Neural crest cell (in vitro differentiated cells): ENCODE data around the gene BACE2. TPM values are rescaled to one million over a fixed set of nuclear protein-coding genes. Genes with fewer than 3 reads are reported as not detected.

ENCODE experiments used
- DNase-seq: peaks from one replicate; pipeline ENCODE4 v3.0.0; 2021; ENCODE audit warnings: low read depth, mixed read lengths, low spot score
- H3K27ac Mint-ChIP-seq: one replicate; pipeline ENCODE4 v1.8.0; 2021; ENCODE audit warnings: mild to moderate bottlenecking, mixed read lengths; ENCODE audit not compliant: unreplicated experiment
- H3K27me3 Mint-ChIP-seq: 2 replicates; pipeline ENCODE4 v1.8.0; 2021; ENCODE audit warnings: low read depth, mild to moderate bottlenecking, mixed read lengths
- H3K36me3 Mint-ChIP-seq: 2 replicates; pipeline ENCODE4 v1.8.0; 2021; ENCODE audit warnings: low read depth, mild to moderate bottlenecking, mixed read lengths
- H3K4me1 Mint-ChIP-seq: 2 replicates; pipeline ENCODE4 v1.8.0; 2021; ENCODE audit warnings: mixed read lengths
- H3K4me3 Mint-ChIP-seq: one replicate; pipeline ENCODE4 v1.8.0; 2021; ENCODE audit warnings: mild to moderate bottlenecking, mixed read lengths
- H3K9me3 Mint-ChIP-seq: 2 replicates; pipeline ENCODE4 v1.8.0; 2021; ENCODE audit warnings: mixed read lengths
- CTCF ChIP-seq: fragments of 200-600 bp; sonication (generic); conservative IDR thresholded peaks from 2 replicates; pipeline ENCODE4 v1.5.0; 2021; ENCODE audit warnings: antibody characterized with exemption, mild to moderate bottlenecking
- total RNA-seq: library from RNA; stranded (reverse); gene quantifications from 2 replicates; pipeline ENCODE4 v1.2.1, GENCODE V29; 2021

Gene BACE2
- total RNA-seq, 1 donor from 2014 or later: 16.9 TPM

- Mint-ChIP-seq H3K9me3 (no peaks in the 10 kb centered on the region), H3K27ac (no peak overlapping the region), H3K4me3 (no peak overlapping the region), H3K27me3 (peaks cover 3% of the 10 kb centered on the region), H3K36me3 (no peaks in the 10 kb centered on the region), H3K4me1 (peaks cover 3% of the 10 kb centered on the region)
- TF ChIP-seq CTCF: no peak
- DNase-seq: no peak
Observed at GRCh38 chr21:41137401-41137800, 30.6 kb upstream of the BACE2 start.

GRCh38 chr21:41137889-41138288 is 30.1 kb upstream of the BACE2 start:
- no peak for TF ChIP-seq CTCF
- Mint-ChIP-seq H3K36me3 (no peaks in the 10 kb centered on the region), H3K27ac (no peak overlapping the region), H3K4me3 (no peak overlapping the region), H3K4me1 (peaks cover 3% of the 10 kb centered on the region), H3K9me3 (no peaks in the 10 kb centered on the region), H3K27me3 (peaks cover 3% of the 10 kb centered on the region)
- DNase-seq: no peak

- H3K4me3 Mint-ChIP-seq: no peak overlapping the region
- no peak overlapping the region for H3K27ac Mint-ChIP-seq
- peaks cover 3% of the 10 kb centered on the region for H3K4me1 Mint-ChIP-seq
- no peaks in the 10 kb centered on the region for H3K36me3 Mint-ChIP-seq
- no peak for DNase-seq
- H3K9me3 Mint-ChIP-seq: no peaks in the 10 kb centered on the region
- peaks cover 3% of the 10 kb centered on the region for H3K27me3 Mint-ChIP-seq
- no peak for TF ChIP-seq CTCF
Observed at GRCh38 chr21:41138711-41139110, 29.2 kb upstream of the BACE2 start.

GRCh38 chr21:41139275-41139674 is 28.7 kb upstream of the BACE2 start:
- Mint-ChIP-seq H3K27me3 (peaks cover 3% of the 10 kb centered on the region), H3K27ac (no peak overlapping the region), H3K9me3 (no peaks in the 10 kb centered on the region), H3K4me3 (no peak overlapping the region), H3K4me1 (no peaks in the 10 kb centered on the region), H3K36me3 (no peaks in the 10 kb centered on the region)
- no peak for DNase-seq
- TF ChIP-seq CTCF: no peak

GRCh38 chr21:41139951-41140350 is 28.0 kb upstream of the BACE2 start:
- no peaks in the 10 kb centered on the region for H3K36me3 Mint-ChIP-seq

More at GRCh38 chr21:41139951-41140350, 28.0 kb upstream of the BACE2 start:
- Mint-ChIP-seq H3K9me3 (no peaks in the 10 kb centered on the region), H3K27ac (no peak overlapping the region), H3K4me1 (no peaks in the 10 kb centered on the region), H3K4me3 (no peak overlapping the region), H3K27me3 (no peaks in the 10 kb centered on the region)
- TF ChIP-seq CTCF: no peak
- no peak for DNase-seq
